ENCODE measurements around the gene SHPK.

The SHPK gene

GRCh38 chr17:3643889-3644349 is 7.9 kb upstream of the SHPK start:
- no peaks in the 10 kb centered on the region for H3K9me3 ChIP-seq (ENCODE audit: insufficient read depth, low read length)
- H3F3A ChIP-seq (ENCODE audit: insufficient read depth), result 0 out of 2 replicates have a peak, but pooled peaks cover 4% of the 10 kb centered on the region
- H2AFZ ChIP-seq (ENCODE audit: low read depth, low read length, severe bottlenecking), result no peak overlapping the region
- H3K9me2 ChIP-seq (replicated peaks; ENCODE audit: insufficient read depth, low read length), result no peaks in the 10 kb centered on the region
- no peaks in the 10 kb centered on the region for H3K79me2 ChIP-seq (ENCODE audit: insufficient read depth, low read length)
- no peak for TF ChIP-seq CTCF (IDR thresholded peaks at IDR 0.05; ENCODE audit: insufficient read depth, low read length, poor library complexity, severe bottlenecking)
- TF ChIP-seq EZH2phosphoT487 (conservative IDR thresholded peaks at IDR 0.05; ENCODE audit: low read length), result no peak
- no peak overlapping the region for H3K27ac ChIP-seq (ENCODE audit: low read depth, low read length)
- no peaks in the 10 kb centered on the region for H3K27me3 ChIP-seq (ENCODE audit: low read length)
- no peak overlapping the region for H3K4me2 ChIP-seq (ENCODE audit: low read depth, low read length, poor library complexity, severe bottlenecking)
- no peaks in the 10 kb centered on the region for H4K20me1 ChIP-seq (ENCODE audit: low read depth, low read length)
- no peaks in the 10 kb centered on the region for H3K36me3 ChIP-seq (ENCODE audit: low read length)
- no peak overlapping the region for H3K9ac ChIP-seq (ENCODE audit: low read length)
- no peak overlapping the region for H3K4me3 ChIP-seq (ENCODE audit: insufficient read depth, low read length, poor library complexity, severe bottlenecking)

GRCh38 chr17:3641717-3642486 is 5.9 kb upstream of the SHPK start:
- no peaks in the 10 kb centered on the region for H4K20me1 ChIP-seq (ENCODE audit: low read depth, low read length)
- no peaks in the 10 kb centered on the region for H3K27me3 ChIP-seq (ENCODE audit: low read length)
- no peaks in the 10 kb centered on the region for H3K79me2 ChIP-seq (ENCODE audit: insufficient read depth, low read length)
- no peaks in the 10 kb centered on the region for H3K9me2 ChIP-seq (replicated peaks; ENCODE audit: insufficient read depth, low read length)
- no peak overlapping the region for H3K27ac ChIP-seq (ENCODE audit: low read depth, low read length)
- H3F3A ChIP-seq (ENCODE audit: insufficient read depth), result 0 out of 2 replicates have a peak, but pooled peaks cover 4% of the 10 kb centered on the region
- no peak overlapping the region for H2AFZ ChIP-seq (ENCODE audit: low read depth, low read length, severe bottlenecking)
- TF ChIP-seq EZH2phosphoT487 (conservative IDR thresholded peaks at IDR 0.05; ENCODE audit: low read length) (no peak), CTCF (IDR thresholded peaks at IDR 0.05; ENCODE audit: insufficient read depth, low read length, poor library complexity, severe bottlenecking) (no peak)
- H3K36me3 ChIP-seq (ENCODE audit: low read length), result no peaks in the 10 kb centered on the region
- H3K4me2 ChIP-seq (ENCODE audit: low read depth, low read length, poor library complexity, severe bottlenecking), result no peak overlapping the region
- H3K9me3 ChIP-seq (ENCODE audit: insufficient read depth, low read length), result no peaks in the 10 kb centered on the region
- H3K4me3 ChIP-seq (ENCODE audit: insufficient read depth, low read length, poor library complexity, severe bottlenecking), result no peak overlapping the region
- H3K9ac ChIP-seq (ENCODE audit: low read length), result no peak overlapping the region

GRCh38 chr17:3641014-3641413 is 5.0 kb upstream of the SHPK start:
- Histone ChIP-seq H3K27me3 (ENCODE audit: low read length) (no peaks in the 10 kb centered on the region), H3K9ac (ENCODE audit: low read length) (no peak overlapping the region), H3K4me3 (ENCODE audit: insufficient read depth, low read length, poor library complexity, severe bottlenecking) (no peak overlapping the region), H3K36me3 (ENCODE audit: low read length) (no peaks in the 10 kb centered on the region), H3F3A (ENCODE audit: insufficient read depth) (0 out of 2 replicates have a peak, but pooled peaks cover 4% of the 10 kb centered on the region), H4K20me1 (ENCODE audit: low read depth, low read length) (no peaks in the 10 kb centered on the region), H3K27ac (ENCODE audit: low read depth, low read length) (no peak overlapping the region), H3K9me2 (replicated peaks; ENCODE audit: insufficient read depth, low read length) (no peaks in the 10 kb centered on the region), H3K79me2 (ENCODE audit: insufficient read depth, low read length) (no peaks in the 10 kb centered on the region), H3K9me3 (ENCODE audit: insufficient read depth, low read length) (no peaks in the 10 kb centered on the region), H3K4me2 (ENCODE audit: low read depth, low read length, poor library complexity, severe bottlenecking) (no peak overlapping the region), H2AFZ (ENCODE audit: low read depth, low read length, severe bottlenecking) (no peak overlapping the region)
- TF ChIP-seq CTCF (IDR thresholded peaks at IDR 0.05; ENCODE audit: insufficient read depth, low read length, poor library complexity, severe bottlenecking) (no peak), EZH2phosphoT487 (conservative IDR thresholded peaks at IDR 0.05; ENCODE audit: low read length) (no peak)

Data from SU-DHL-6 (cell line).